Transverse colon (tissue), 4 donors: ENCODE results near the gene TYMS. TPM values are rescaled to one million over a fixed set of nuclear protein-coding genes. Genes with fewer than 3 reads are reported as not detected.

Source experiments
- DNase-seq: peaks from one replicate; pipeline ENCODE4 v3.0.0-alpha.2; 2019
- H3K27ac ChIP-seq, 4 donors: fragments of 200-600 bp; sonication (generic); 2 replicates each; pipeline ENCODE4 v1.5.1; 2016 to 2018; ENCODE audit warnings: inconsistent platforms in 4 of 4
- H3K27me3 ChIP-seq: fragments of 200-600 bp; sonication (generic); 2 replicates; pipeline ENCODE4 v1.5.1; 2017; ENCODE audit warnings: inconsistent platforms
- H3K36me3 ChIP-seq, 4 donors: fragments of 200-600 bp; sonication (generic); 2 replicates each; pipeline ENCODE4 v1.5.1; 2017 to 2019; ENCODE audit warnings: inconsistent platforms in 4 of 4
- H3K4me1 ChIP-seq, 4 donors: fragments of 200-600 bp; sonication (generic); 2 replicates each; pipeline ENCODE4 v1.5.1; 2017 to 2020; ENCODE audit warnings: inconsistent platforms in 4 of 4
- H3K4me3 ChIP-seq, 4 donors: fragments of 200-600 bp; sonication (generic); 1 replicate in 1 of 4; 2 replicates in 3 of 4; pipeline versions ENCODE4 v1.5.1 to v1.6.1; 2017 to 2019; ENCODE audit warnings: inconsistent platforms in 4 of 4
- H3K9me3 ChIP-seq, 2 donors: fragments of 200-600 bp; sonication (generic); 2 replicates each; pipeline ENCODE4 v1.5.1; 2017 to 2019; ENCODE audit warnings: inconsistent platforms in 2 of 2
- EP300 ChIP-seq: sonication (generic); formaldehyde crosslinking; IDR thresholded peaks from one replicate; pipeline ENCODE4 v1.6.1; 2017; ENCODE audit warnings: antibody characterized with exemption, low read depth
- POLR2A ChIP-seq: fragments of 450-650 bp; IDR thresholded peaks from one replicate; pipeline ENCODE4 v1.6.1; 2016; ENCODE audit warnings: antibody characterized with exemption, mild to moderate bottlenecking, moderate library complexity
- POLR2AphosphoS5 ChIP-seq, 3 donors: sonication (generic); formaldehyde crosslinking; IDR thresholded peaks; one replicate each; pipeline ENCODE4 v1.6.1; 2016; ENCODE audit warnings: antibody characterized with exemption in 3 of 3
- WGBS, 2 donors: methylation state at CpG; one replicate each; pipeline ENCODE4 v1.1.5; 2018; ENCODE audit warnings: low coverage in 1 of 2; 5-methylcytosine and 5-hydroxymethylcytosine counted together
- in situ Hi-C, 4 donors: fragments of 200-750 bp; cut with MboI; loops; one replicate each; pipeline versions ENCODE4 v1.15.0 to v1.15.1; 2017; ENCODE audit warnings: low sequenced_read_pairs in 3 of 4, low pct_ligation_motif_present in 1 of 4, low pct_unique_long_range_greater_than_20kb in 1 of 4
- intact Hi-C: fragments of 100-400 bp; cut with DNase I; formaldehyde crosslinking; loops from one replicate; pipeline ENCODE4 v1.15.1; 2023; ENCODE audit warnings: low total_unique reads
- total RNA-seq, 4 donors: library from RNA; depleted of rRNA; stranded (reverse); fragments of >200 nt; gene quantifications; one replicate each; pipeline ENCODE4 v1.1.0, GENCODE V29; 2016
- TF ChIP-seq, protein P1 (sequence below), 5 experiments: fragments of 200-600 bp in 3 of 5; fragments of 450-650 bp in 2 of 5; sonication (generic) in 3 of 5; IDR thresholded peaks; 1 replicate in 2 of 5; 2 replicates in 3 of 5; pipeline ENCODE4 v1.5.1; 2016 to 2017; ENCODE audit warnings: antibody characterized with exemption in 5 of 5, inconsistent platforms in 3 of 5, mild to moderate bottlenecking in 2 of 5, moderate library complexity in 1 of 5

The TYMS gene
- total RNA-seq, 4 donors from 2014 or later, result 3.2 to 5.9 (median 4.7) TPM

- no peak for DNase-seq
- H3K4me1 ChIP-seq, result no peaks in the 10 kb centered on the region
- H3K27ac ChIP-seq, result no peak overlapping the region
- H3K9me3 ChIP-seq, result no peaks in the 10 kb centered on the region
- in situ Hi-C loops (no loop called here), intact Hi-C loops (no loop called here)
- WGBS, 2 donors, result 86 to 92% methylated on average over 3 of the region's 3 CpGs
- no peaks in the 10 kb centered on the region for H3K27me3 ChIP-seq
- H3K36me3 ChIP-seq, result peaks cover 0 to 15% (median 2%) of the 10 kb centered on the region in 4 donors
- TF ChIP-seq POLR2A (no peak), EP300 (no peak), POLR2AphosphoS5 (IDR thresholded peaks at IDR 0.05) (no peak)
- TF ChIP-seq, protein P1, sequence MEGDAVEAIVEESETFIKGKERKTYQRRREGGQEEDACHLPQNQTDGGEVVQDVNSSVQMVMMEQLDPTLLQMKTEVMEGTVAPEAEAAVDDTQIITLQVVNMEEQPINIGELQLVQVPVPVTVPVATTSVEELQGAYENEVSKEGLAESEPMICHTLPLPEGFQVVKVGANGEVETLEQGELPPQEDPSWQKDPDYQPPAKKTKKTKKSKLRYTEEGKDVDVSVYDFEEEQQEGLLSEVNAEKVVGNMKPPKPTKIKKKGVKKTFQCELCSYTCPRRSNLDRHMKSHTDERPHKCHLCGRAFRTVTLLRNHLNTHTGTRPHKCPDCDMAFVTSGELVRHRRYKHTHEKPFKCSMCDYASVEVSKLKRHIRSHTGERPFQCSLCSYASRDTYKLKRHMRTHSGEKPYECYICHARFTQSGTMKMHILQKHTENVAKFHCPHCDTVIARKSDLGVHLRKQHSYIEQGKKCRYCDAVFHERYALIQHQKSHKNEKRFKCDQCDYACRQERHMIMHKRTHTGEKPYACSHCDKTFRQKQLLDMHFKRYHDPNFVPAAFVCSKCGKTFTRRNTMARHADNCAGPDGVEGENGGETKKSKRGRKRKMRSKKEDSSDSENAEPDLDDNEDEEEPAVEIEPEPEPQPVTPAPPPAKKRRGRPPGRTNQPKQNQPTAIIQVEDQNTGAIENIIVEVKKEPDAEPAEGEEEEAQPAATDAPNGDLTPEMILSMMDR (IDR thresholded peaks at IDR 0.05), result no peak
- no peak overlapping the region for H3K4me3 ChIP-seq
These were observed 28.0 kb downstream of the TYMS start for GRCh38 chr18:685438-685837.

DNA sequence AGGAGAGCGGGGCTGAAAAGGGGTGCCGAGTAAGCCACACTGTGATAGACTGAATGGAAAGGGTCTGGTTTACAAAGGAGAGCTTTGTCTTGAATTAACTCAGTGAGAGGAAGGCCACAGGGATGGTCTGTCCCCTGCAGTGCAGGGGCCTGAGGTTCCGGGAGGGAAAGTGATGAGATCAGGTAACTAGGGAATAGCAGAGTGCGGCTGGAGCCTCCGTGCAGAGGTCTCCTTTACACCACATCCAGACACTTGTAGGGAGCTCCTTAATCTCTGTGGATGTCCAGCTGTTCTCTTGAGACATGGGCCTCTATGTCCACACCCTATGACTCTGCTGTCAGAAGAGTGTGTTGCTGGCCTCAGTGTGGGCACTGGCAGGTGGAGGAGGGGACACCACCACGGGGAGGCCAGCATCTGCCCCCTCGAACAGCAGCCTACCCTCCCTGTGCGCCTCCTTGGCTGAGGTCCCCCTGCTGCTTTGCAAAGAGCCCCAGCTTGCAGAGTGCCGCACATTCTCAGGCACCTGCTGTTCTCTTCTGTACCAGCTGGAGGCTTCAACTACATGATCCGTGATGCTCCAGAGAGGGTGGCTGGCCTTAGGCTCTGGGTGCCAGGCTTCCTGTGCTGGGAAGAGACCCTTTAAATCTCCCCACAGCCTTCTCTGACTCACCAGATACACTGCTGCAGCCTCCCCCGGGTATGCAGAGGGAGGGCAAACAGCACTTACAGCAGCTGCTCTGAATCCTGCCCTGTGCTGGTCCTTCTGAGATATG lies 29.1 kb downstream of the TYMS start:
- Histone ChIP-seq H3K4me1 (no peaks in the 10 kb centered on the region), H3K27ac (no peak overlapping the region), H3K9me3 (no peaks in the 10 kb centered on the region), H3K27me3 (no peaks in the 10 kb centered on the region), H3K36me3 (peaks cover 0 to 14% (median 0%) of the 10 kb centered on the region in 4 donors), H3K4me3 (no peak overlapping the region)
- no peak for DNase-seq
- in situ Hi-C loops, result no loop called here
- no peak for TF ChIP-seq POLR2A
- no peak for TF ChIP-seq EP300
- TF ChIP-seq POLR2AphosphoS5 (IDR thresholded peaks at IDR 0.05), result no peak
- TF ChIP-seq, protein P1 (IDR thresholded peaks at IDR 0.05), result no peak
- intact Hi-C loops, result no loop called here
- 83 to 90% methylated on average over 2 to 11 of the region's 11 CpGs for WGBS, 2 donors

DNA sequence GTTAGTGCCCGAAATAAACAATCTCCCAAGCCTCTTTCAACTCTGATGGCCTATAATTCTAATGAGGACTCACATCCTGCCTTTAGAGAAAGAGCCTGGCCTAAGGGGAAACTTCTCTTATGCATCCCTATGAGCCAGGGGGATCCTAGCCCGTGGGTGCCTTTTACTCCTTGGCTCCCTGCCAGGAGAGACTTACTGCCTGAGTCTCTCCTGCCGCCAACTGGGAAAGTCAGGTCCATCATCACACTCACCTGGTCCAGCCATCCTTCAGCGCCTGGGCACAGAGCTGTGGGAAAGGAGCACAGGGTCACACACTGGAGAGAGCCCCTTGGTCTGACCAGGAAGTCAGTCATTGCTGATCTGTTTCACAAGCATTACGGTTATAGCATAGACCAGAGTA lies 30.9 kb downstream of the TYMS start:
- no peaks in the 10 kb centered on the region for H3K27me3 ChIP-seq
- WGBS, 2 donors, result 87 to 89% methylated on average over 3 to 5 of the region's 5 CpGs
- H3K36me3 ChIP-seq, result peaks cover 0 to 15% (median 0%) of the 10 kb centered on the region in 4 donors
- DNase-seq, result no peak
- in situ Hi-C loops (no loop called here), intact Hi-C loops (no loop called here)
- H3K27ac ChIP-seq, result no peak overlapping the region
- no peak overlapping the region for H3K4me3 ChIP-seq
- no peaks in the 10 kb centered on the region for H3K4me1 ChIP-seq
- no peaks in the 10 kb centered on the region for H3K9me3 ChIP-seq
- TF ChIP-seq POLR2AphosphoS5 (IDR thresholded peaks at IDR 0.05) (no peak), POLR2A (no peak), EP300 (no peak)
- TF ChIP-seq, protein P1 (IDR thresholded peaks at IDR 0.05), result no peak

GRCh38 chr18:692824-693223 lies 35.4 kb downstream of the TYMS start:
- Histone ChIP-seq H3K27me3 (no peaks in the 10 kb centered on the region), H3K4me1 (peaks cover 0 to 5% (median 0%) of the 10 kb centered on the region in 4 donors), H3K9me3 (no peaks in the 10 kb centered on the region), H3K4me3 (no peak overlapping the region), H3K36me3 (peaks cover 0 to 14% (median 0%) of the 10 kb centered on the region in 4 donors), H3K27ac (no peak overlapping the region)
- intact Hi-C loops, result no loop called here
- no peak for TF ChIP-seq EP300
- TF ChIP-seq POLR2A, result no peak
- TF ChIP-seq POLR2AphosphoS5 (IDR thresholded peaks at IDR 0.05), result no peak
- TF ChIP-seq, protein P1 (IDR thresholded peaks at IDR 0.05), result no peak
- no peak for DNase-seq
- WGBS, 2 donors, result 82 to 90% methylated on average over 4 to 6 of the region's 6 CpGs
- in situ Hi-C loops, result no loop called here
